GM18502 (cell line): ENCODE data around the gene ARTN.

Experiments used
- ATAC-seq: cut with Tn5 transposase; IDR thresholded peaks from one replicate; pipeline ENCODE4 v1.9.1; 2021; ENCODE audit warnings: mild to moderate bottlenecking; ENCODE audit not compliant: unreplicated experiment, poor library complexity

The ARTN gene

DNA sequence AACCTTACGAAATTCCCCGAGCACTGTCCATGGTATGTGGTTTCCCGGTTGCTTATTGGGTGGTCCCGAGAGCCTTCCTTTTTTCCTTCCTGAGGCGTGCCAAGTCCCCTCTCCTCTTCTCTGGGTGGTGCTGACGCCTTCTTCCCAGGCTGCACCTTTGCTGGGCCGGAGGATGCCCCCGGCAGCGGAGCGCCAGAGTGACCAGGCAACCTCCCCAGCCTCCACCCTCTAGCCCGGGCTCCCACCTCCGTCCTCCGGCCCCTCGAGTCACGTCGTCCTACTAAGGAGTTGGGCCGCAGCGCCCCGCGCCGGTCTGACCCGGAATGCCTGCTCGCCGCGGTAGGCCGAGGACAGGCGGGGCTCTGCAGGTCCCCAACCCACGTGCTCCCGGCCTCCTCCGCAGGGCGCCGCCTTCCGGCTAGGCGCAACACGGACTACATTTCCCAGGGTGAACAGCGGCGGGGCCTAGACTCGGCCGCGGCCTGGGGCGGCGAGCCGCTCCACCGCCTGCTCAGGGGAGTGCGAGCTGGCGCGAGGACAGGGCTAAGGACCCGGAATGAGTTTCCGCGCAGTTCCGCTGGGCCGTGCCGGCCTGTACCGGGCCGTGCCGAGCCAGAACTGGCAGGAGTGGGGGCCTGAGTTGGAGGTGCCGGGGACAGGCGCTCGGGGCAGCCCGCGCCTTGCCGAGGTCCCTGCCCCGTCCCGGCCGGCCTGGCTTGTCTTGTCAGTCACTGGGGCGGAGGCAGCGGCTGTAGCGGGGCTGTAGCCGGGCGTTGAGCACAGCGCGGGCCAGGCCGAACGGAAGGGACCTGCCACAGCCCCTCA lies 12.8 kb downstream of the ARTN start, which contains the start of gene IPO13:
Gene IPO13 (plus strand): TSS at position 715 of the 825 bp plus-strand sequence. CDS start 651 bp downstream, outside the sequence.
- ATAC-seq, result peak; percentile 92

DNA sequence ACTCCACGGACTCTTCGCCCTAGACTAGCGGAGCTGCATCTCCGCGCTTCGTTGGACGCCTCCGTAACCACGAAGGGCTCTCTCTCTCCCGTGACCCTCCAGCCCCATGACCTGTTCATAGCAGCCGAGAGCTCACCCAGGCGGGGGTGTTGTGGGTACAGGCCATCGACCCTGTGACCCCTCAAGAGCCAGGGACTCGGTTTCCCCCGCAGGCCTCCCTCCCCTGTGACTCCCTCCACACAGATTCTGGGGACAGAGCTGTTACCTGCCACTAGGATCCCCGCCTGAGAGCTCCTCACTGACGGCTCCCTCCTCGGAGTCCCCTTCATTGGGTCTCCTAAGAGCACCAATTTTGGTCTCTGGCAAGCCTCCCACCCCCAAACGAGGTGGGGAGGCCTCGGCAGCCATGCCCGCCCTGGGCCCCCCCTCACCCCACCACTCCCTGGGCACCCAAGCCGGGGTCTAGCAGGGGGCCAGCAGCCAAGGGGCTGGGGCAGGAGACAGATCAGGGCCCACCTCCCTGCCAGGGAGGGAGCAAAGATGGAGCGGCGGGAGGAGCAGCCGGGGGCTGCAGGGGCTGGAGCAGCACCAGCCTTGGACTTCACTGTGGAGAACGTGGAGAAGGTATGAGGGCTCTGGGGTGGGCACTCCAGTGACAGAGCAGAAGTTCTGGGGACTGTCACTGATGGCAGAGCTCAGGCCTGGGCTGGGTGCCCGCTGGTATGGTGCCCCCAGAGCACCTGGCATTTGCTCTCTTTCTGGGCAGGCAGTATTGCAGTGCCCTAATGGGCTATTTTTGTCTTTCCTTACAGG lies 13.7 kb downstream of the ARTN start:
- ATAC-seq, result peak; percentile 24

DNA sequence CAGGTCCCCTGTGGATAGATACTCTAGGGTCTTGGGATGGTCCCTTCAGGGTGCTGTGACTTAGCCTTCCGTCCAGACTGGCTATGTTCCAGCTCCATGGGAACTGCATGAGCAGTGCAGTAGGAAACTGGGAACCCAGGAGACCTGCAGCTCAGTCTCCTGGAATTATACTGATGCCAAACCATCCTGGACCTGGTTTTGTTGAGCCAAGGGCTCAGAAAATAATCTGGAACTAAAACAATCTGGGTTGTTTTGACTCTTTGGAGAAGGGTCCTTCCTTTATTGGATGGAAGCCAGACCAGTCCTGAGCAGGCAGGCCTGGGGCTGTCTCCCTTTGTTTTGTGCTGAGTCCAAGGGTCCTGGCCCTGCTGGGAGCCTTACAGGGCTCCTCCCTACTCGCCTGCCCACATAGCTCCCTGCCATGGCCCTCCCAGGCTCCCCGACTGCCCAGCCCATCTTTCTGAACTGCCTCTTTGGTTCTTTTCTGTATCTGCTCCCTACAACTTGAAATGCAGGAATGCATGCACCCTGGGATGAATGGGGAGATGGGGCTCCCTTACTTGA lies 14.4 kb downstream of the ARTN start:
- no peak for ATAC-seq

DNA sequence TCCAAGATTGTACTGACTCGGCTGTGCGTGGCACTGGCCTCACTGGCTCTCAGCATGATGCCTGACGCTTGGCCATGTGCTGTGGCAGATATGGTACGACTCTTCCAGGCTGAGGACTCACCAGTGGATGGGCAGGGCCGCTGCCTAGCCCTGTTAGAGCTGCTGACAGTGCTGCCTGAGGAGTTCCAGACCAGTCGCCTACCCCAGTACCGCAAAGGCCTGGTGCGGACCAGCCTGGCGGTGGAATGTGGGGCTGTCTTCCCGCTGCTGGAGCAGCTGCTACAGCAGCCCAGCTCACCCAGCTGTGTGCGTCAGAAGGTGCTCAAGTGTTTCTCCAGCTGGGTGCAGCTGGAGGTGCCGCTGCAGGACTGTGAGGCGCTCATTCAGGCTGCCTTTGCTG lies 16.1 kb downstream of the ARTN start:
- no peak for ATAC-seq

DNA sequence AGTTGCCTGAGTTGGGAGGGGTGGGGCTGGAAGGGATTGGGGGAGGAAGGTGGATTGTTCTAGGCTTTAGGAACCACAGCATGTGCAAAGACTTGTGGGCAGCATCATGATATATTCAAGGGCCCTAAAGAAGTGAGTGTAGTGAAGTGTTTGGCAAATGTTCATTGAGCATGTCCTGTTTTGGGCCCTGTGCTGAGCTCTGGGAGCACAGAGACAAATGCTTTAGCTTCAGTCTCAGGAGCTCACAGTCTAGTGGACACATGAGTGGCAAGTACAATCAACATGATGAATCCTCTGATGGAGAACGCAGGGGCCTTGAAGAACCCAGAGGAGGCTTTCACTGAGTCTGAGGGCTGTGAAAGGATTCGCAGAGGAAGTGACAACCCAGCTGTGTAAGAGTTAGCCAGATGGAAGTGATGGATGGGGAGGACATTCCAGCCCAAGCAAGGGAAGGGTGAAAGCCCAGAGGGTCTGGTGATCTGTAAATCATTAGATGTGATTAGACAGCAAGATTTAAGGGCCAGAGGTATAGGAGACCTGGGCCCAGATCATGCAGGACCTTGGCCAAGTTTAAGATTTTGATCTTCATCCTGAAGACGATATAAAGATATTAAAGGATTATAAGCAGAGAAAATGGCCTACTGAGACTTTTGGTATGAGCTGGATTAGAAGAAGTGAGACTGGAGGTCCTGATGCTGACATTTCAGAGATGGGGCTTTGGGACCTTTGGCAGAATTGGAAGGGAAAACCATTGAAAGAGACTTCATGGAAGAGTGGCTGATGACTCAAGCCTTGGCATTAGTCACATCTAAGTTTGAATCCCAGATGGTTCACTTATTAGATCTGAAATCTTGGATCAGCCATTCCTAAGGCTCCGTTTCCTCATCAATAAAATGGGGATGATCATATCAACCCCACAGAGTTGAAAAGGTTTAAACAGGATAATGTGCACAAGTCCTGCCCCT lies 17.7 kb downstream of the ARTN start:
- ATAC-seq, result no peak

DNA sequence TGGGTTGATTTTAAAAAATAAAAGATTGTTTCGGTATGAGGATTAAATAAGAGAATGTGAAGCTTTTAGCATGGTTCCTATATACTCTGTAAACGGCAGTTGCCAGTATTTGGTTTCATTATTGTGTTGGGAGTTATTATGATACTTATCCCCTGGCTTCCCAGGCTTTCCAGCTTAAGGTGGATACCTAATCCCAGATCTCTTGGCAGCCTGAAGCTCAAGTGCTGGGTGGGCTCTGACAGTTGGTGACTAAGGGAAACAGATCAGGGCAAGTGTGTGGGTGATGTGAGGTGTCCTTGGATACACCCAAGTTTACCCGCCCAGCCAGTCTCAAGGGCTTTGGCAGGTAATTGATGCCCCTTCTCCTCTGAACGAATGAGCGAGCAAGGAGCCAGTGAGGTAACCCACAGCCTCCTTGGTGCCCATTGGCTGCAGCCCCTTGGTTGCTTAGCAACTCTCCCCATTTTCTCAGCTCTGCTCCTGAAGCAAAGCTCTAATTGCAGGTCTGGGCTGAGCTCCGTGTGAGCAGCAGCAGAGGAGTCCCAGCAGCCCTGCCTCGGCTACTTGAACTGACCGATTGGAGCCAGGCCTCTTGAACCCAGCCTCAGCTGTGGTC lies 19.2 kb downstream of the ARTN start:
- ATAC-seq, result no peak

DNA sequence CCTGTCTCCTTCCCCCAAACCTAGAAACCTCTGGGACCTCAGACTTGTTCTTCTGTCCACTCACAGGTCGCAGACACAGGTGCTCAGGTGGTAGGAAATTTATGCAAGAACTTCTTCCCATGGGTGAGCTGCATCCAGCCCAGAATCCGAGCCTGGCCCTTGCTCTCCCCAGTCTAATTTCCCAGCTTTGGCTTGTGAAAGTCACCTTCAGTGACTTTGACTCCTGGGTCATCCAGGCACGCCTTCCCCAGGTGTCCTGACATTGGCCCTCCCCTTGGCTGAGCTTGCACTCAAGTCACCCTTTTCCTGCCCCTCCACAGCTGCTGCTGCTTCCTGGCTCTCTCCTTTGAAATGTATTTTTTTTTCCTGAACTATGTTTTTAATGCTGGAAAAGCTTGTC lies 19.8 kb downstream of the ARTN start:
- ATAC-seq, result no peak

DNA sequence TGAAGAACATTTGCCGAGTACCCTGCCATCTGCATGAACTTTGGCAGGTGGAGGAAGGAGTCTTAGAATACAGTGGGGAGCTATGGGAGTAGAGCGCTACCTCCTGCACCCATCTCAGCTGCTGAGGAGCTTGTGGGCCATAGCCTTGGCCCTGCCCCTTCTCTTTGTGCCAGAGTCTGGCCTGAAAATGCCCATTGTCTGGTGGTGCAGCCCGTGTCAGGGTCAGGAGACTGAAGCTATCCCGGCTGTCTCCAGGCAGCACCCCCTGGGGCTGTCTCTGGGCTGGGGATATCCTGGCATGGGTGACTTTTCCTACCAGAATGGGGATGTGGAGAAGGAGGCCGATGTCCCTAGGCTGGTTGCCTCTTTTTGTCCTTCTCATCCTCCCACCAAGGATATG lies 20.4 kb downstream of the ARTN start:
- ATAC-seq, result no peak

DNA sequence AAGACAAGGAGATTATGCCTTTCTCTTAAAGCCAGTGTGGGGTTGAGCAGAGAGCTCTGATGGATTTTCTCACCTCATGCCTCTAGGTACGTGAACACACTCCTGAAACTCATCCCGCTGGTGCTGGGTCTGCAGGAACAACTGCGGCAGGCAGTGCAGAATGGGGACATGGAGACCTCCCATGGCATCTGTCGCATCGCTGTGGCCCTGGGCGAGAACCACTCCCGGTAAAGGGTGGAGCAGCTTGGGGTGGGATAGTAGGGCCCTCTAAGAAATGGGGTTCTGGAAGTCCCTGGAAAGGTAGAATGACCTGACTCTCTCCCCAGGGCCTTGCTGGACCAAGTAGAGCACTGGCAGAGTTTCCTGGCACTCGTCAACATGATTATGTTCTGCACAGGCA lies 22.6 kb downstream of the ARTN start:
- no peak for ATAC-seq

DNA sequence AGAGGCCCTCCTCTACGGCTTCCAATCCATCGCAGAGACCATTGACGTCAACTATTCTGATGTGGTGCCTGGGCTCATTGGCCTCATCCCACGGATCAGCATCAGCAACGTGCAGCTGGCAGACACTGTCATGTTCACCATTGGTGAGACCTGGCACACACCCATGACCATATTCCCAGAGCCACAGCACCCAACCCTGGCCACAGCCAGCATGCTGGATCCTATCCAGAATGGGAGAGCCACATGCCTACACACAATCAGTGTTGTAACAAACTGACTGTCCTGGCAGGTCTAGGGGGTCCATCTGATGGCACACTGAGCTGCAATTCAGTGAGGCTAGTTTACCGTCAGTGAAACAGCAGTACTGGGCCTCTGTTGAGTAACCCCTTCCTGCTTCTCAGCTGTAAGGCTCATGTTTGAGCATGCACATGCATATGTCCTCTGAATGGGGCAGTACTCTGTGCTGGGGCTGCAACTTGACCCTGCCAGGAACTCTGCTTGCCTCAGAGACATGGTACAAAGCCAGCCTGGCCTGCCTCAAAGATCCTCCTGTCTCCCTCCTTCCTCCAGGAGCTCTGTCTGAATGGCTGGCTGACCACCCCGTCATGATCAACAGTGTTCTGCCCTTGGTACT lies 23.9 kb downstream of the ARTN start:
- no peak for ATAC-seq

DNA sequence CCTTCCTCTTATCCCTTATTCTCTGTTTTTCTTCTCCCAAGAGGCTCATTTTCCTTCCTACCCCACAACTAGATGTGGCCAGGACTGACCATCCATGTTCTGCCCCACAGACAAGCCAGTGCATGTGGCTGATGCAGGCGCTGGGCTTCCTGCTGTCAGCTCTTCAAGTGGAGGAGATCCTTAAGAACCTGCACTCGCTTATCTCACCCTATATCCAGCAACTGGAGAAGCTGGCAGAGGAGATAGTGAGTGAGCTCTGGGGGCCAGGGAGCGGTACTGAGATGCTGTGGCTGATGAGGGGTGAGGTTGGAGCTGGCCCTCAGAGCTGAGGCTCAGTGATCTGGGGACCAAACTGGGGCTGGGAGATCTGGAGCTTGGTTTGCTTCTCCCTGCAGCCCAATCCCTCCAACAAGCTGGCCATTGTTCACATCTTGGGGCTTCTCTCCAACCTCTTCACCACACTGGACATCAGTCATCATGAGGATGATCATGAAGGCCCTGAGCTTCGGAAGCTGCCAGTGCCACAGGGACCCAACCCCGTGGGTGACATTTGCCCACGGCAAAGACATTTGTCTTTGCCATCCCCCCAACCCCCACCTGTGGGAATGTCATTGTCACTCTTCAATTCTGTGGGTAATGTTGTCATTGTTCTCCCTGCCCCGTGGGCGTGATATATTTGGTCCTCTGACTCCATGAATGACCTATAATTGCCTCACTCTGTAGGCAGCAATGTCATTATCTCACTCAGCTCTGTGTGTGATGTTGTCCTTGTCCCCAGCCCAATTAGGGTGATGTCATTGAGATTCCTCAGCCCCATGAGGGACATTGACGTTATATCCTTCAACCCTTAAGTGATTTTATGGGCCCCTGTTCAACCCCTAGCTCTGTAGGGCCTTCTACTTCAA lies 25.0 kb downstream of the ARTN start:
- ATAC-seq, result no peak

DNA sequence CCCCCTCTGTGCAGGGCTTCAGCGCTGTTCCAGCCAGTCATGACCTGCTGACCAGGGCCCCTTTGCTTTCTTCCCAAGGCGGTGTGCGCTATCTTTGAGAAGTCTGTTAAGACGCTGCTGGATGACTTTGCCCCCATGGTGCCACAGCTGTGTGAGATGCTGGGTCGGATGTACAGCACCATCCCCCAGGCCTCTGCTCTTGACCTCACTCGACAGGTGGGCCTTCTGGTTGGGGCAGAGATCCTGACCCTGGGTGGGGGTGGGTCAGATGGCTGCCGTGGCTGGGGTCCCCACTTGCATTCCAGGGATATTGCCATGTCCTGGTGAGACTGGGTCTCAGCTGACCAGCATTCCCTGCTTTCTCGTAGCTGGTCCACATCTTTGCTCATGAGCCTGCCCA lies 27.2 kb downstream of the ARTN start:
- ATAC-seq, result no peak

DNA sequence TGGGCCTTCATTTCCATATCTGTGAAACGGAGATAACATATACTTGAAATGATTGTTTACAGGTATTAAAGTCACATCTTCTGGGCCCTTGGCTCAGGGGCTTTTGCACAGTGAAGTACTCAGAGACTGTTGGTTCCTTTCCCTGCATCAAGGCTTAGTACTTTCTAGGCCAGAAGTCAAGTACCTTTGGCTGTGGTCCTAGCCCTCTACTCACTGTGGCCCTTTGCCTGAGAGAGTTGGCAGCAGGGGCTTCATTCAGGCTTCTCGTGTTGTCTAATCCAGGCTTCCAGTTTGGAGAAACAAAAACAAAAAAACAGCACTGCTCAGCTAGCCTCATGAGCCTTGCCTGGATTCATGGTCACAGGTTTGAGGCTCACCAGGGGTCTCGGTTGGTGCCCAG lies 28.1 kb downstream of the ARTN start:
- no peak for ATAC-seq

DNA sequence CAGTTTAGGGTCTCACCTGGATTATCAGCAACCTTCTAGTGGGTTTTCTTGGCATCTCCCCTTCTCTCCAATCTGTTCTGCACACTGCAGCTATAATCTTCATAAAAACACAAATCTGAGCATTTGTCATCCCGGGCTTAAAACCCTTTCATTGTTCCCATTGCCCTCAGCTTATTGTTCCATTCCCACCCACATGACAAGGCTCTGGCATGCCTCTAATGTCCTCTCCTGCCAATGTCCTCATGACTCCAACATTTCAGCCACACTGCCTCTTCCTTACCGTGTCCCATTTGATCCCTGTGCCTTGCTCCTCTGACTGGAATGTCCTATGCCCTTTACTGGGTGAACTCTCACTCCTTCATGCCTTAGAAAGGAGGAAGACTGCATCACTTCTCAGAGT lies 28.7 kb downstream of the ARTN start:
- no peak for ATAC-seq

DNA sequence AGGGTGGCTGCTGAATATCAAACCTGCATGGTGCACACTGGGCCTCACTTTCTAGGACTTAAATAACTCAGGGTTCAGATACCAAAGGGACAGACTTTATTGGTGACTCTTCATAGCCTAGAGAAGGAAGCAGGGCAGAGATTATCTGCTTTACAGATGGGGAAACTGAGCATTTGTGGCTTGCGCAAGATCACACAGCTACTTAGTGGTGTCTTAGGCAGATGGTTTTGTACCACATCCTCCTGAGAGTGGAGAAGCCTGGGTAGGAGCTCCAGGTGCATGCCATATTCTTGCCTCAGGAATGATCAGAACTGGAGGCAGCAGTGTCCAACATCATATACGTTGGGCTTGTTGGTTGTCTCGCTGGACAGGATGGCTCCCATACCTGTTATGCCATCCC lies 29.4 kb downstream of the ARTN start:
- ATAC-seq, result no peak

DNA sequence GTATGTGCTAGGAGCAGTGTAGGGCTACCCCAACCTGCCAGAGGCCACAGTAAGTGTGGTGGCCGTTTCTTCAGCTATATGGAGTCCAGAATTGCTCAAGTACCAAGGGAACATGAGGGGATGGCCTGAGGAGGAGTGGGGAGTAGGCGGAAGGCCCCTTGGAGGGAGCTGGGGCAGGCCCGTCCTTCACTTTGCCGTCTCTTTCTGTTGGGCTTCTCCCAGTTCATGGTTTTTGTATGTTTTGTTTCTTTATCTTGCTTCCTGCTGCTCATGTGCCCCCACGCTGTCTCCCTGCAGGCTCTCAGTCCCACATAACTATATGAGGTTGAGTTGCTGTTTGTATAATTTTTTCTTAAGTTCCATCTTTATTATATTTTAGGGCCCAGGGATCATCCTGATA lies 30.3 kb downstream of the ARTN start:
- no peak for ATAC-seq

DNA sequence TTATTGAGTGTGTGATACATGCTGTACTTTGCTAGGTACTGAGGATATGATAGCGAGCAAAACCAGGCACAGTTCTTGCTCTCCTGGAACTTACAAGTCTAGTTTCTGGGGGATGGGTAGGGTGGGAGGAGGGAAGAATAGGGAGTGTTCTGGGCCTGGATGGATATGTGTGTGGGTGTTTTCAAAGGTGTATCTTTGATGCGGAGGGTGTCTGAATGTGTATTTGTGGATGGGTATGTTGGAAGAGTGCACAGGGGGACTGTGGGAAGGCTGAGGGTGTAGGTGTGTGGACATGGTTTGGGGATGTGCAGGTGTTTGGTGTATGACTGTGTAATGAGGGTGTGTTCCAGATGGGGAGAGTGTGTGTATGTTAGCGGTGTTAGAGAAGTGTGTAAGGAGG lies 31.7 kb downstream of the ARTN start:
- ATAC-seq, result no peak

DNA sequence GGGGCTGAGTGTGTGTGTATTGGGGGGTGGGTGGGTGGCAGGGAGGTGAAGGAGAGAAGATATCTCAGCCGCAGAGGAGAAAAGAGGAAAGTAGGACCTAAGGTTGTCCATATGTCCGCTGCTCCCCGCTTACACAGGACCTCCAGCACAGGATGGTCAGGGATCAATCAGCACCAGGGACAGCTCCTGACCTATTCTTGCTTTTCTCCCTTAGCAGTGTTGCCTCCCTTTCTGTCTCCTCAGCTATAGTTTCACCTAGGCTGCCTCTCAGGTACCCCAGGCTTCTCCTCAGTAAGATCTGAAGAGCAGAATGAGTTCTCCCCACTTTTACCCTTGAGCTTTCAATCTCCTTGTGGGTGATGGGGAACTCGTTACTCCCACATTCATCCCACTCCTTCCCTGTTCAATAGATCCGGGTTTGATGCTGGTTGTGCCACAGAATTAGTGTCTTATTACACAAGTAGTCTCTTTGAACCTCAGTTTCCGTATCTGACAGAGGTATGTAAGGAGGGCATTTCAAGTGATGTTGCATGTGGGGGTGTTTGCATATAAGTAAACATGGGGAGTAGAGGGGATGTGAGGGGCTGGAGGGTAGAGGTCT lies 34.8 kb downstream of the ARTN start:
- no peak for ATAC-seq
